ENCODE data around the gene RNF44. TPM values are rescaled to one million over a fixed set of nuclear protein-coding genes. Genes with fewer than 3 reads are reported as not detected.

The RNF44 gene
- total RNA-seq (100 to 1,000 TPM; 250 to 319 (median 294) TPM), total RNA-seq (14.9 to 175 (median 105) reads per million in 29 experiments)
- 61.7 TPM for total RNA-seq (2013)

DNA sequence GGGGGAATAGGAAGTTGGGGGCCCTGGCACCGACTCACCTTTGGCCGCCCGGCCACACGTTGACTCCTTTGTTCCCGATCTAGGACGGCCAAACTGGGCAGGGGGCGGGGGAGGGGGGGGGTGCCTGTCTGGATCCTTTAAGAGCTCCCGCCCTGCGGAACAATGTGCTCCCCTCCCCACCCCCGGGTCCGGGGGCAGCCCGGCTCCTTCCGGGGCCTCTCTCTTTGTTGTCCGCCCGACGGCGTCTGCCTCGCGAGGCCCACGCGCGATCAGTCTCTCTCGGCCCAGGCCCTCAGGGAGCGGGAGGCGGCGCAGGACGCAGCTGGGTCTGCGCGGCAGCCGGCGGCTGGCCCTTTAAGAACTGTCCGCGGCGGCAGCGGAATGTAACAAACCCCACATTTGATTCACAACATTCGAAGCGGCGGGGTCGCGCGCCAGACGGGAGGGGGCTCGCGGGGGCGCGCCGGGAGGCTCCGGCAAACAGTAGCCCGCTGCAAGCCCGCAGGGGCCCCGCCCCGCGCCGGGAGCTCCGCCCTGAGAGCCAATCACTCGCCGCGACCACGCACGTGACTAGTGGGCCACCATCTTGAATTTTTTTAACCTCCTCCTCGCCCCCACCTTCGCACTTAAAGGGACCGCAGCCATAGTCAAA is at the start of gene RNF44:
Gene RNF44 (minus strand): TSS at position 501 of the 652 bp plus-strand sequence. CDS start 4,930 bp downstream, outside the sequence.
- under 1% methylated on average over 42 of the region's 63 CpGs for WGBS (ENCODE audit: insufficient coverage)
- CTCF ChIA-PET, result interaction anchor here (0.5 to 3.0 kb wide), 8 partner anchors 21 to 790 kb away, joined by 3 to 19 read pairs (median 4); partner anchors contain the start of gene FAF2 (in 1 of the 2)
- H3K4me3 ChIP-seq (ENCODE audit: control insufficient read depth in 1 of 2, extremely low read depth in 1 of 2, low read length in 1 of 2), result peak within 1 kb of the TSS; percentile 93 to 98
- peaks cover 0 to 10% of the 10 kb centered on the region in 2 donors for H3K36me3 ChIP-seq (ENCODE audit: control insufficient read depth in 2 of 2, extremely low read depth in 1 of 2, insufficient read depth in 1 of 2, low read length in 1 of 2)
- no peaks in the 10 kb centered on the region for H3K27me3 ChIP-seq (replicated peaks in 1 of 2; ENCODE audit: control insufficient read depth in 2 of 2, extremely low read depth in 1 of 2, insufficient read depth in 2 of 2, low read length in 1 of 2)
- Mint-ChIP-seq H3K27me3 (no peaks in the 10 kb centered on the region), H3K9me3 (no peaks in the 10 kb centered on the region), H3K4me3 (peak within 1 kb of the TSS; percentile 97 to 99 (median 98)), H3K4me1 (peaks cover 68 to 78% (median 68%) of the 10 kb centered on the region in 3 donors), H3K36me3 (peaks cover 14% of the 10 kb centered on the region), H3K27ac (peak within 1 kb of the TSS; percentile 100)
- peak; percentile 63 to 70 (median 68) for ATAC-seq (replicated peaks in 1 of 4)
- DNase-seq, result peak; percentile 96 to 100 (median 99)
- POLR2A ChIA-PET, result interaction anchor here (0.6 to 2.6 kb wide), 5 partner anchors 10 to 174 kb away, joined by 3 to 9 read pairs (median 3); partner anchors contain the start of gene FAF2 (in 1 of the 2)
- H3K9me3 ChIP-seq, result no peaks in the 10 kb centered on the region
- H3K4me1 ChIP-seq (ENCODE audit: control insufficient read depth in 1 of 2, extremely low read depth in 1 of 2, insufficient read depth in 2 of 2, low read length in 2 of 2), result peaks cover 48 to 77% of the 10 kb centered on the region in 2 experiments
- H3K27ac ChIP-seq (ENCODE audit: low read length), result peak within 1 kb of the TSS; percentile 99

GRCh38 chr5:176583076-176583475 is 45.9 kb upstream of the RNF44 start:
- H3K4me3 Mint-ChIP-seq, result no peak overlapping the region
- CTCF ChIA-PET, result no interaction called here
- H3K27me3 Mint-ChIP-seq, result no peaks in the 10 kb centered on the region

GRCh38 chr5:176581361-176581760 is 44.2 kb upstream of the RNF44 start:
- H3K27me3 ChIP-seq (replicated peaks in 1 of 2; ENCODE audit: control insufficient read depth in 2 of 2, extremely low read depth in 1 of 2, insufficient read depth in 2 of 2, low read length in 1 of 2), result peaks cover 0 to 9% of the 10 kb centered on the region in 2 experiments
- ATAC-seq (replicated peaks in 1 of 4) (no peak), DNase-seq (no peak)
- WGBS (ENCODE audit: insufficient coverage), result 95% methylated on average over 9 of the region's 12 CpGs
- no peak overlapping the region for H3K4me3 Mint-ChIP-seq
- no peaks in the 10 kb centered on the region for H3K36me3 Mint-ChIP-seq
- H3K9me3 ChIP-seq, result no peaks in the 10 kb centered on the region
- POLR2A ChIA-PET, result no interaction called here
- no peaks in the 10 kb centered on the region for H3K36me3 ChIP-seq (ENCODE audit: control insufficient read depth in 2 of 2, extremely low read depth in 1 of 2, insufficient read depth in 1 of 2, low read length in 1 of 2)
- no peaks in the 10 kb centered on the region for H3K27me3 Mint-ChIP-seq
- peaks cover 0 to 8% (median 2%) of the 10 kb centered on the region in 3 donors for H3K4me1 Mint-ChIP-seq
- CTCF ChIA-PET, result no interaction called here
- H3K4me1 ChIP-seq (ENCODE audit: control insufficient read depth in 1 of 2, extremely low read depth in 1 of 2, insufficient read depth in 2 of 2, low read length in 2 of 2), result peaks cover 0 to 8% of the 10 kb centered on the region in 2 experiments
- no peak overlapping the region for H3K27ac ChIP-seq (ENCODE audit: low read length)
- H3K4me3 ChIP-seq (ENCODE audit: control insufficient read depth in 1 of 2, extremely low read depth in 1 of 2, low read length in 1 of 2), result no peak overlapping the region
- no peak overlapping the region for H3K27ac Mint-ChIP-seq
- peaks cover 0 to 5% (median 0%) of the 10 kb centered on the region in 3 donors for H3K9me3 Mint-ChIP-seq

More at GRCh38 chr5:176583076-176583475, 45.9 kb upstream of the RNF44 start:
- no peaks in the 10 kb centered on the region for H3K9me3 ChIP-seq
- Mint-ChIP-seq H3K9me3 (peaks cover 0 to 5% (median 0%) of the 10 kb centered on the region in 3 donors), H3K36me3 (no peaks in the 10 kb centered on the region), H3K27ac (no peak overlapping the region), H3K4me1 (peaks cover 0 to 3% (median 2%) of the 10 kb centered on the region in 3 donors)
- WGBS (ENCODE audit: insufficient coverage), result 85% methylated on average over 3 of the region's 4 CpGs
- no peak for ATAC-seq (replicated peaks in 1 of 4)
- H3K4me3 ChIP-seq (ENCODE audit: control insufficient read depth in 1 of 2, extremely low read depth in 1 of 2, low read length in 1 of 2), result no peak overlapping the region
- H3K27ac ChIP-seq (ENCODE audit: low read length), result no peak overlapping the region
- H3K27me3 ChIP-seq (replicated peaks in 1 of 2; ENCODE audit: control insufficient read depth in 2 of 2, extremely low read depth in 1 of 2, insufficient read depth in 2 of 2, low read length in 1 of 2), result peaks cover 0 to 9% of the 10 kb centered on the region in 2 experiments
- H3K36me3 ChIP-seq (ENCODE audit: control insufficient read depth in 2 of 2, extremely low read depth in 1 of 2, insufficient read depth in 1 of 2, low read length in 1 of 2), result no peaks in the 10 kb centered on the region
- POLR2A ChIA-PET, result no interaction called here
- no peak for DNase-seq
- peaks cover 0 to 5% of the 10 kb centered on the region in 2 experiments for H3K4me1 ChIP-seq (ENCODE audit: control insufficient read depth in 1 of 2, extremely low read depth in 1 of 2, insufficient read depth in 2 of 2, low read length in 2 of 2)

DNA sequence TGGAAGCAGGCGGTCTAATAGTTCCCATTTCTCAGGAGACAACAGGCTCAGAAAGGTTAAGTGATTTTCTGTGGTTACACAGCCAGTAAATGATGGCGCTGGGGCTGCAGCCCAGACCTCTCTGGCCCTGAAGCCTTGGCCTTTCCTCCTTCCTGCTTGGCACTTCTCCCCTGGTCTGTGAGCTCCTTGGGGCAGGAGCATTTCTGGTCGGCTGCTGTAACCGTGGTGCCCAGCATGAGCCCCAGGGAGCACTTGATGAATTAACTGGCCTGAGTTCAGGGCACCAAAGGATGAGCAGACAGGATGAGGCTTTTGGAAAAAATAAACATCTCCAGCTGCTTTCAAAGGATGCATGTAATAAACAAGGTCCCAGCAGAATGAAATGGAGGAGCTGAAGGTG is 42.1 kb upstream of the RNF44 start:
- CTCF ChIA-PET, result interaction anchor here in 1 of 2 donors (1.2 kb wide), 1 partner anchor 849 kb away, joined by 3 read pairs; no protein-coding TSS in a partner anchor
- H3K4me3 Mint-ChIP-seq, result no peak overlapping the region
- Histone ChIP-seq H3K27ac (ENCODE audit: low read length) (no peak overlapping the region), H3K4me1 (ENCODE audit: control insufficient read depth in 1 of 2, extremely low read depth in 1 of 2, insufficient read depth in 2 of 2, low read length in 2 of 2) (peaks cover 0 to 8% of the 10 kb centered on the region in 2 experiments), H3K4me3 (ENCODE audit: control insufficient read depth in 1 of 2, extremely low read depth in 1 of 2, low read length in 1 of 2) (no peak overlapping the region), H3K36me3 (ENCODE audit: control insufficient read depth in 2 of 2, extremely low read depth in 1 of 2, insufficient read depth in 1 of 2, low read length in 1 of 2) (no peaks in the 10 kb centered on the region), H3K9me3 (no peaks in the 10 kb centered on the region), H3K27me3 (replicated peaks in 1 of 2; ENCODE audit: control insufficient read depth in 2 of 2, extremely low read depth in 1 of 2, insufficient read depth in 2 of 2, low read length in 1 of 2) (peaks cover 0 to 7% of the 10 kb centered on the region in 2 experiments)
- no peak overlapping the region for H3K27ac Mint-ChIP-seq
- WGBS (ENCODE audit: insufficient coverage), result 93% methylated on average over 2 of the region's 4 CpGs
- POLR2A ChIA-PET, result no interaction called here
- H3K27me3 Mint-ChIP-seq, result no peaks in the 10 kb centered on the region
- peaks cover 0 to 8% (median 2%) of the 10 kb centered on the region in 3 donors for H3K4me1 Mint-ChIP-seq
- H3K9me3 Mint-ChIP-seq, result no peaks in the 10 kb centered on the region
- H3K36me3 Mint-ChIP-seq, result no peaks in the 10 kb centered on the region
- DNase-seq, result no peak
- ATAC-seq (replicated peaks in 1 of 4), result no peak

DNA sequence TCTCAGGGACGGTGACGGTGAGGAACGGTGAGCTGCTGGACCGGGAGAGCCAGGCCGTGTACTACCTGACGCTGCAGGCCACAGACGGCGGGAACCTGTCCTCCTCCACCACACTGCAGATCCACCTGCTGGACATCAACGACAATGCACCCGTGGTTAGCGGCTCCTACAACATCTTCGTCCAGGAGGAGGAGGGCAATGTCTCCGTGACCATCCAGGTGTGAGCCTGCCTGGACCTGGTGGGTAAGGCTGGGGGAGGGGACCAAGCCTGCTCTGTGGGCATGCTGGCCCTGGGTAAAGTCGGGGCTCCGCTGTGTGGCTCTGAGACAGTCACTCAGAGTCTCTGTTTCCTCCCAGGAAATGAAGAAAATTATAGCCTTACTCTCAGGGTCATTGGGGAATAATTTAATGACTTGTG is 41.2 kb upstream of the RNF44 start:
- no peak overlapping the region for H3K27ac ChIP-seq (ENCODE audit: low read length)
- CTCF ChIA-PET, result interaction anchor here in 1 of 2 donors (0.6 to 1.2 kb wide), 3 partner anchors 9 to 848 kb away, joined by 3 read pairs; partner anchors contain the start of gene RNF44
- DNase-seq, result peak in 29 of 35 experiments; percentile 8 to 63 (median 31)
- H3K4me1 ChIP-seq (ENCODE audit: control insufficient read depth in 1 of 2, extremely low read depth in 1 of 2, insufficient read depth in 2 of 2, low read length in 2 of 2), result peaks cover 0 to 14% of the 10 kb centered on the region in 2 experiments
- POLR2A ChIA-PET, result no interaction called here
- Mint-ChIP-seq H3K9me3 (no peaks in the 10 kb centered on the region), H3K27ac (peak overlapping the region in 1 of 2 donors; percentile 55), H3K27me3 (no peaks in the 10 kb centered on the region), H3K4me3 (no peak overlapping the region), H3K36me3 (no peaks in the 10 kb centered on the region), H3K4me1 (peaks cover 5 to 8% (median 8%) of the 10 kb centered on the region in 3 donors)
- ATAC-seq (replicated peaks in 1 of 4), result peak in 3 of 4 experiments; percentile 50 to 67 (median 50)
- no peaks in the 10 kb centered on the region for H3K9me3 ChIP-seq
- H3K4me3 ChIP-seq (ENCODE audit: control insufficient read depth in 1 of 2, extremely low read depth in 1 of 2, low read length in 1 of 2), result no peak overlapping the region
- peaks cover 0 to 10% of the 10 kb centered on the region in 2 experiments for H3K27me3 ChIP-seq (replicated peaks in 1 of 2; ENCODE audit: control insufficient read depth in 2 of 2, extremely low read depth in 1 of 2, insufficient read depth in 2 of 2, low read length in 1 of 2)
- 55% methylated on average over 9 of the region's 15 CpGs for WGBS (ENCODE audit: insufficient coverage)
- no peaks in the 10 kb centered on the region for H3K36me3 ChIP-seq (ENCODE audit: control insufficient read depth in 2 of 2, extremely low read depth in 1 of 2, insufficient read depth in 1 of 2, low read length in 1 of 2)

- ATAC-seq (replicated peaks in 1 of 4), result no peak
- ChIA-PET POLR2A (no interaction called here), CTCF (no interaction called here)
- Histone ChIP-seq H3K4me3 (ENCODE audit: control insufficient read depth in 1 of 2, extremely low read depth in 1 of 2, low read length in 1 of 2) (no peak overlapping the region), H3K27me3 (replicated peaks in 1 of 2; ENCODE audit: control insufficient read depth in 2 of 2, extremely low read depth in 1 of 2, insufficient read depth in 2 of 2, low read length in 1 of 2) (peaks cover 0 to 15% of the 10 kb centered on the region in 2 experiments), H3K36me3 (ENCODE audit: control insufficient read depth in 2 of 2, extremely low read depth in 1 of 2, insufficient read depth in 1 of 2, low read length in 1 of 2) (no peaks in the 10 kb centered on the region), H3K4me1 (ENCODE audit: control insufficient read depth in 1 of 2, extremely low read depth in 1 of 2, insufficient read depth in 2 of 2, low read length in 2 of 2) (peaks cover 0 to 14% of the 10 kb centered on the region in 2 experiments), H3K9me3 (no peaks in the 10 kb centered on the region), H3K27ac (ENCODE audit: low read length) (no peak overlapping the region)
- Mint-ChIP-seq H3K36me3 (no peaks in the 10 kb centered on the region), H3K27ac (no peak overlapping the region), H3K27me3 (no peaks in the 10 kb centered on the region), H3K4me1 (peaks cover 5 to 14% (median 8%) of the 10 kb centered on the region in 3 donors), H3K9me3 (no peaks in the 10 kb centered on the region), H3K4me3 (no peak overlapping the region)
- 85% methylated on average over 34 of the region's 36 CpGs for WGBS (ENCODE audit: insufficient coverage)
- no peak for DNase-seq
Measured at GRCh38 chr5:176577312-176578176, 40.3 kb upstream of the RNF44 start.

All from T-cell (primary cell).